ENCODE data around the gene SLIT3. TPM values are rescaled to one million over a fixed set of nuclear protein-coding genes. Genes with fewer than 3 reads are reported as not detected.

Gene SLIT3
- polyA plus RNA-seq, 1 of the 3 experiments (the other 2 are of a cell fraction) = 119 TPM

DNA sequence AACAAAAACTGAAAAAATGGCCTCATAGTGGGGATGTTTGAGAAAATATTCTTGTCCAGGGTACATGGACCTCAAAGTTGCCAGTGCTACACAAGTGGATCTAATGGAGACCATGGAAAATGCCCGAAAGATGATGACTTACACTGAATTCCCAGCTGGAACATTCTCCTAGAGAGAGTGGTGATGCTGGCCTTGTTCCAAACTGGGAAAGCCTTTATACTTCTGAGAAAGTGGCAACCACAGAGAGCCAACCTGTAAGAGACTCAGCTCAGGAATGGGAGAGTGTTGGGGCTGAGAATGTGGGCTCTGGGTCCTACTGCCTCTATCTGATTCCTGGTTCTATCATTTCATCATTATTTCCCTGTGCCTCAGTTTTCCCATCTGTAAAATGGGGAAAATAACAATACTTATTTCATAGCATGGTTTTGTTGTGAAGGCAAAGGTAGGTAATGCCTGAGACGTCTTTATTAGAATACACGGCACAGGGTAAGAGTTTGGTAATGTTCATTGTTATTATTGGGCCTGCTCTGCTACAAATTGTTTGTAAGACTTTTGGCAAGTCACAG lies 492.8 kb downstream of the SLIT3 start:
- ChIA-PET POLR2A (no interaction called here), CTCF (interaction anchor here (1.0 to 1.9 kb wide), 2 partner anchors 11 to 14 kb away, joined by 3 to 5 read pairs; no protein-coding TSS in a partner anchor)
- WGBS (ENCODE audit: low lambda C conversion rate) = 78% methylated on average over 3 of the region's 3 CpGs
- H3K9me3 ChIP-seq = no peaks in the 10 kb centered on the region
- H2AFZ ChIP-seq (ENCODE audit: low read depth) = no peak overlapping the region
- peaks cover 9 to 92% of the 10 kb centered on the region in 2 experiments for H3K36me3 ChIP-seq (replicated peaks in 1 of 2; ENCODE audit: control insufficient read depth in 1 of 2, insufficient read depth in 2 of 2, low read length in 1 of 2)
- no peaks in the 10 kb centered on the region for H3K79me2 ChIP-seq (ENCODE audit: insufficient read depth)
- H4K20me1 ChIP-seq (ENCODE audit: insufficient read depth) = no peaks in the 10 kb centered on the region
- H3K4me3 ChIP-seq (ENCODE audit: low read depth in 2 of 2, low read length in 1 of 2) = no peak overlapping the region
- TF ChIP-seq, protein P1, sequence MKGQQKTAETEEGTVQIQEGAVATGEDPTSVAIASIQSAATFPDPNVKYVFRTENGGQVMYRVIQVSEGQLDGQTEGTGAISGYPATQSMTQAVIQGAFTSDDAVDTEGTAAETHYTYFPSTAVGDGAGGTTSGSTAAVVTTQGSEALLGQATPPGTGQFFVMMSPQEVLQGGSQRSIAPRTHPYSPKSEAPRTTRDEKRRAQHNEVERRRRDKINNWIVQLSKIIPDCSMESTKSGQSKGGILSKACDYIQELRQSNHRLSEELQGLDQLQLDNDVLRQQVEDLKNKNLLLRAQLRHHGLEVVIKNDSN (IDR thresholded peaks at IDR 0.05; ENCODE audit: borderline replicate concordance, low read depth) = no peak
- TF ChIP-seq RAD21 (IDR thresholded peaks at IDR 0.05; ENCODE audit: low read length) (no peak), JUND (IDR thresholded peaks at IDR 0.05) (no peak), GATA2 (CRISPR knock-in tag; IDR thresholded peaks at IDR 0.05) (no peak), ELF1 (IDR thresholded peaks at IDR 0.05) (no peak)
- TF ChIP-seq, protein P2, sequence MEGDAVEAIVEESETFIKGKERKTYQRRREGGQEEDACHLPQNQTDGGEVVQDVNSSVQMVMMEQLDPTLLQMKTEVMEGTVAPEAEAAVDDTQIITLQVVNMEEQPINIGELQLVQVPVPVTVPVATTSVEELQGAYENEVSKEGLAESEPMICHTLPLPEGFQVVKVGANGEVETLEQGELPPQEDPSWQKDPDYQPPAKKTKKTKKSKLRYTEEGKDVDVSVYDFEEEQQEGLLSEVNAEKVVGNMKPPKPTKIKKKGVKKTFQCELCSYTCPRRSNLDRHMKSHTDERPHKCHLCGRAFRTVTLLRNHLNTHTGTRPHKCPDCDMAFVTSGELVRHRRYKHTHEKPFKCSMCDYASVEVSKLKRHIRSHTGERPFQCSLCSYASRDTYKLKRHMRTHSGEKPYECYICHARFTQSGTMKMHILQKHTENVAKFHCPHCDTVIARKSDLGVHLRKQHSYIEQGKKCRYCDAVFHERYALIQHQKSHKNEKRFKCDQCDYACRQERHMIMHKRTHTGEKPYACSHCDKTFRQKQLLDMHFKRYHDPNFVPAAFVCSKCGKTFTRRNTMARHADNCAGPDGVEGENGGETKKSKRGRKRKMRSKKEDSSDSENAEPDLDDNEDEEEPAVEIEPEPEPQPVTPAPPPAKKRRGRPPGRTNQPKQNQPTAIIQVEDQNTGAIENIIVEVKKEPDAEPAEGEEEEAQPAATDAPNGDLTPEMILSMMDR (IDR thresholded peaks at IDR 0.05) = no peak
- no peak overlapping the region for H3K4me2 ChIP-seq
- no peak for DNase-seq
- peak overlapping the region in 1 of 2 experiments; percentile 99; a peak in 2 of 4 replicates for H3K27ac ChIP-seq (ENCODE audit: low read depth in 2 of 2, low read length in 1 of 2)
- no peaks in the 10 kb centered on the region for H3K9me2 ChIP-seq
- H3K9ac ChIP-seq = no peak overlapping the region
- H3K27me3 ChIP-seq (ENCODE audit: insufficient read depth) = no peaks in the 10 kb centered on the region
- no peaks in the 10 kb centered on the region for H3F3A ChIP-seq (replicated peaks; ENCODE audit: insufficient read depth)
- peaks cover 0 to 65% of the 10 kb centered on the region in 2 experiments; a peak in 2 of 4 replicates for H3K4me1 ChIP-seq (ENCODE audit: control insufficient read depth in 1 of 2, insufficient read depth in 2 of 2, low read depth in 1 of 2, low read length in 1 of 2)

DNA sequence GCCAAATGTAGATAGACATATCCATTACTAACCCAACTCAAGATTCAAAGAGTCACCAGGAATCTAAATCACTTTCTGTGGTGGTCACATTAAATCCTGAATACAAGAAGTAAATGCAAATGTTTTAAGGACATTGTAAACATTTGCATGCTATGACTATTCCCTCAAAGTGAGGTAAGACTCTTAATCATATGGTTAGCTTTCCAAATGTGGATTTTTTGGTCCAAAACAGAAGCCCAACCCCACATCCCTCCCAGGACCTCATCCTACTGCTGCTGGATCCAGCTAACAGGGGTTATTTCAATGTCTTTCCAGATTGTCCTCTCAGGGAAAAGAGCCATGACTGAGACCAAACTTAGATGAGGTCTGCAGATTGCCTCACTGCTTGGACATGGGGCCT lies 493.7 kb downstream of the SLIT3 start:
- Histone ChIP-seq H3K4me2 (no peak overlapping the region), H3K79me2 (ENCODE audit: insufficient read depth) (no peaks in the 10 kb centered on the region), H3K27me3 (ENCODE audit: insufficient read depth) (no peaks in the 10 kb centered on the region), H4K20me1 (ENCODE audit: insufficient read depth) (no peaks in the 10 kb centered on the region), H3K4me3 (ENCODE audit: low read depth in 2 of 2, low read length in 1 of 2) (no peak overlapping the region), H3K27ac (ENCODE audit: low read depth in 2 of 2, low read length in 1 of 2) (peak overlapping the region in 1 of 2 experiments; percentile 79; a peak in 2 of 4 replicates), H3K4me1 (ENCODE audit: control insufficient read depth in 1 of 2, insufficient read depth in 2 of 2, low read depth in 1 of 2, low read length in 1 of 2) (peaks cover 0 to 59% of the 10 kb centered on the region in 2 experiments; a peak in 2 of 4 replicates), H3K36me3 (replicated peaks in 1 of 2; ENCODE audit: control insufficient read depth in 1 of 2, insufficient read depth in 2 of 2, low read length in 1 of 2) (peaks cover 3 to 92% of the 10 kb centered on the region in 2 experiments), H2AFZ (ENCODE audit: low read depth) (no peak overlapping the region), H3K9ac (no peak overlapping the region), H3F3A (replicated peaks; ENCODE audit: insufficient read depth) (no peaks in the 10 kb centered on the region), H3K9me2 (no peaks in the 10 kb centered on the region), H3K9me3 (no peaks in the 10 kb centered on the region)
- TF ChIP-seq RAD21 (IDR thresholded peaks at IDR 0.05; ENCODE audit: low read length) = no peak
- TF ChIP-seq NFIC (IDR thresholded peaks at IDR 0.05; ENCODE audit: borderline replicate concordance) = no peak
- TF ChIP-seq, protein P2 (IDR thresholded peaks at IDR 0.05) = no peak
- no peak for TF ChIP-seq RCOR1 (IDR thresholded peaks at IDR 0.05; ENCODE audit: low read length)
- TF ChIP-seq SIN3A (IDR thresholded peaks at IDR 0.05; ENCODE audit: borderline replicate concordance, low read depth, low read length) = no peak
- no peak for DNase-seq
- CTCF ChIA-PET = interaction anchor here (0.9 to 1.9 kb wide), 4 partner anchors 10 to 127 kb away, joined by 3 to 7 read pairs (median 4); no protein-coding TSS in a partner anchor
- POLR2A ChIA-PET = interaction anchor here (1.0 kb wide), 1 partner anchor 9 kb away, joined by 3 read pairs; no protein-coding TSS in a partner anchor

All from SK-N-SH (cell line).